ENCODE results near the gene C5AR1.
"Not testable (repeated sequence)": the region's sequence is repeated elsewhere in the genome, so short reads cannot be mapped to it uniquely, and the experiment has no call there.

C5AR1 gene

GRCh38 chr19:47309608-47310007 is at the start of gene C5AR1:
C5AR1 (plus strand) TSS chr19:47309861; CDS start chr19:47309896, 35 bp downstream.
- DNase-seq (ENCODE audit: low read depth in 2 of 2, low spot score in 1 of 2) = no peak

- DNase-seq (ENCODE audit: low read depth in 2 of 2, low spot score in 1 of 2) = no peak
Measured at GRCh38 chr19:47260476-47260875, 49.2 kb upstream of the C5AR1 start.

- not testable (repeated sequence) for DNase-seq (ENCODE audit: low read depth in 2 of 2, low spot score in 1 of 2)
Measured at GRCh38 chr19:47261946-47262793, 47.5 kb upstream of the C5AR1 start.

- DNase-seq (ENCODE audit: low read depth in 2 of 2, low spot score in 1 of 2) = no peak
Measured at GRCh38 chr19:47264629-47265028, 45.0 kb upstream of the C5AR1 start.

- no peak for DNase-seq (ENCODE audit: low read depth in 2 of 2, low spot score in 1 of 2)
Measured at GRCh38 chr19:47266401-47266941, 43.2 kb upstream of the C5AR1 start.

- no peak for DNase-seq (ENCODE audit: low read depth in 2 of 2, low spot score in 1 of 2)
Measured at GRCh38 chr19:47267350-47267759, 42.3 kb upstream of the C5AR1 start.

- no peak for DNase-seq (ENCODE audit: low read depth in 2 of 2, low spot score in 1 of 2)
Measured at GRCh38 chr19:47268028-47268427, 41.6 kb upstream of the C5AR1 start.

GRCh38 chr19:47269596-47269995 is 40.1 kb upstream of the C5AR1 start:
- DNase-seq (ENCODE audit: low read depth in 2 of 2, low spot score in 1 of 2) = no peak

GRCh38 chr19:47270408-47270807 is 39.3 kb upstream of the C5AR1 start:
- no peak for DNase-seq (ENCODE audit: low read depth in 2 of 2, low spot score in 1 of 2)

- DNase-seq (ENCODE audit: low read depth in 2 of 2, low spot score in 1 of 2) = no peak
Measured at GRCh38 chr19:47271949-47272348, 37.7 kb upstream of the C5AR1 start.

- DNase-seq (ENCODE audit: low read depth in 2 of 2, low spot score in 1 of 2) = peak; percentile 26 to 31
Measured at GRCh38 chr19:47272448-47273312, 37.0 kb upstream of the C5AR1 start.

- DNase-seq (ENCODE audit: low read depth in 2 of 2, low spot score in 1 of 2) = peak; percentile 77 to 80
Measured at GRCh38 chr19:47273313-47274070, 36.2 kb upstream of the C5AR1 start.

- peak; percentile 99 for DNase-seq (ENCODE audit: low read depth in 2 of 2, low spot score in 1 of 2)
Measured at GRCh38 chr19:47274071-47274890, 35.4 kb upstream of the C5AR1 start, which contains the start of gene INAFM1. INAFM1 (plus strand) TSS chr19:47274885; CDS start chr19:47274920, 35 bp downstream.

- no peak for DNase-seq (ENCODE audit: low read depth in 2 of 2, low spot score in 1 of 2)
Measured at GRCh38 chr19:47274891-47275761, 34.5 kb upstream of the C5AR1 start.

- no peak for DNase-seq (ENCODE audit: low read depth in 2 of 2, low spot score in 1 of 2)
Measured at GRCh38 chr19:47275791-47276461, 33.7 kb upstream of the C5AR1 start.

- DNase-seq (ENCODE audit: low read depth in 2 of 2, low spot score in 1 of 2) = not testable (repeated sequence)
Measured at GRCh38 chr19:47276513-47276912, 33.1 kb upstream of the C5AR1 start.

- DNase-seq (ENCODE audit: low read depth in 2 of 2, low spot score in 1 of 2) = peak in 1 of 2 donors; percentile 40
Measured at GRCh38 chr19:47280183-47280797, 29.4 kb upstream of the C5AR1 start.
